Loucy (cell line): ENCODE measurements around the gene SYT7.

Experiments
- EZH2phosphoT487 ChIP-seq: fragments of 200-600 bp; IDR thresholded peaks from 2 replicates; pipeline ENCODE4 v1.6.1; 2018; ENCODE audit warnings: antibody characterized with exemption, mild to moderate bottlenecking, moderate library complexity, borderline replicate concordance
- TF ChIP-seq, protein P1 (sequence below): fragments of 200-600 bp; sonication (generic); conservative IDR thresholded peaks from 2 replicates; pipeline ENCODE4 v1.5.1; 2014; ENCODE audit warnings: mild to moderate bottlenecking, antibody characterized with exemption, low read length

DNA sequence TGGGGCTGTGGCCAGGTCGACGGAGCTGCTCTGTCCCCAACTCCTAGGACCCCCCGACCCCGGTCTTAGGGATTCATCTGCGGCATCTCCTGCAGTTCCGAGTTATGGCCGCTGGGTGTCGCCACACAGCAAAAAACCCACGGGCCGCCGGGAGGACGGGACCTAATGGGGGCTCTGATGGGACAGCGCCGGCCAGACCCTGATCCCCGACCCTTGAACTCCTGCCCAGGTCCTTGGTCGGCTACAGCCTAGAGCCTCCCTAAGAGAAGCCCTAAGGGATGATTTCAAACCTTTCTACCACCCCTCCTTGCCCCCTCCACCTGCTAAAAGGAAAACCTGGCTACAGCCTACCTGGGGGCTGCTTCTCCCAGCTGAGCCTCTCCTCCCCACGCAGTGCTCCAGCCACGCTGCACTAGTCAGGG is 103.1 kb downstream of the SYT7 start:
- TF ChIP-seq, protein P1, sequence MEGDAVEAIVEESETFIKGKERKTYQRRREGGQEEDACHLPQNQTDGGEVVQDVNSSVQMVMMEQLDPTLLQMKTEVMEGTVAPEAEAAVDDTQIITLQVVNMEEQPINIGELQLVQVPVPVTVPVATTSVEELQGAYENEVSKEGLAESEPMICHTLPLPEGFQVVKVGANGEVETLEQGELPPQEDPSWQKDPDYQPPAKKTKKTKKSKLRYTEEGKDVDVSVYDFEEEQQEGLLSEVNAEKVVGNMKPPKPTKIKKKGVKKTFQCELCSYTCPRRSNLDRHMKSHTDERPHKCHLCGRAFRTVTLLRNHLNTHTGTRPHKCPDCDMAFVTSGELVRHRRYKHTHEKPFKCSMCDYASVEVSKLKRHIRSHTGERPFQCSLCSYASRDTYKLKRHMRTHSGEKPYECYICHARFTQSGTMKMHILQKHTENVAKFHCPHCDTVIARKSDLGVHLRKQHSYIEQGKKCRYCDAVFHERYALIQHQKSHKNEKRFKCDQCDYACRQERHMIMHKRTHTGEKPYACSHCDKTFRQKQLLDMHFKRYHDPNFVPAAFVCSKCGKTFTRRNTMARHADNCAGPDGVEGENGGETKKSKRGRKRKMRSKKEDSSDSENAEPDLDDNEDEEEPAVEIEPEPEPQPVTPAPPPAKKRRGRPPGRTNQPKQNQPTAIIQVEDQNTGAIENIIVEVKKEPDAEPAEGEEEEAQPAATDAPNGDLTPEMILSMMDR: peak; percentile 92
- no peak for TF ChIP-seq EZH2phosphoT487
